HG03442 (cell line): ENCODE measurements around the gene SLC25A19.

ENCODE experiments used
- ATAC-seq: cut with Tn5 transposase; IDR thresholded peaks from one replicate; pipeline ENCODE4 v1.9.1; 2021; ENCODE audit warnings: mild to moderate bottlenecking, moderate library complexity; ENCODE audit not compliant: unreplicated experiment

The SLC25A19 gene

DNA sequence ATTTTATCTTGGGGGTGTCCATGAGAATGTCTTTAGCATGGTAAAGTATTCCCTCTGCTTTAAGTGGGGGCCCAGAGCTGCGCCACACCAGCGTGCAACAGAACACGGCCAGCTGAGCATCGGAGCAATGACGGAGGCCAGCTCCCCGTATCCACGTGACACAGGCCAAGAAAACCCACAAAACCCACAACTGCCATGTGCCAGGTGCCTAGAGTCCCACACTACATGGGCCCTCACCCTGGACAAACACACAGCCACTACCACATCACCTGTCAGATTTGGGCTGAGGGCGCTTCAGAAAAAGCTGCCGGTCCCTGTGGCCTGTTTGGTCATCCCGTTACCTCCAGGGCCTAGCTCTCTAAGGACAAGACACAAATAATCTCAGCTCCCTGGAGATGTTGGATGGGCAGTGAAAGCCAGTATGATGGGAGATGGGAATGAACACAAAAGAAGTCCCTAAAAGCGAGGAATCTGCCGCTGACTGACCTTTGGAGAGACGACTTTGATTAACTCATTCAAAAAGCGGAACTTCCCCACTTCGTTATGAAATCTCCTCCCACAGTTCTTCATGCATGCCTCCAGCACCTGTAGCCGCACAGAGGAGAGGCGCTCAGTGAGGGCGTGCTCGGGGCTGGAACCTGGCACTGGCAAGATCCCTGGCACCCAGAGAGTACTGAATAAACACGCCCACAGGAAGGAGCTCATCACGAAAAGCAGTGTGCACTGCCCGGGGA is 44.9 kb downstream of the SLC25A19 start:
- ATAC-seq: no peak

DNA sequence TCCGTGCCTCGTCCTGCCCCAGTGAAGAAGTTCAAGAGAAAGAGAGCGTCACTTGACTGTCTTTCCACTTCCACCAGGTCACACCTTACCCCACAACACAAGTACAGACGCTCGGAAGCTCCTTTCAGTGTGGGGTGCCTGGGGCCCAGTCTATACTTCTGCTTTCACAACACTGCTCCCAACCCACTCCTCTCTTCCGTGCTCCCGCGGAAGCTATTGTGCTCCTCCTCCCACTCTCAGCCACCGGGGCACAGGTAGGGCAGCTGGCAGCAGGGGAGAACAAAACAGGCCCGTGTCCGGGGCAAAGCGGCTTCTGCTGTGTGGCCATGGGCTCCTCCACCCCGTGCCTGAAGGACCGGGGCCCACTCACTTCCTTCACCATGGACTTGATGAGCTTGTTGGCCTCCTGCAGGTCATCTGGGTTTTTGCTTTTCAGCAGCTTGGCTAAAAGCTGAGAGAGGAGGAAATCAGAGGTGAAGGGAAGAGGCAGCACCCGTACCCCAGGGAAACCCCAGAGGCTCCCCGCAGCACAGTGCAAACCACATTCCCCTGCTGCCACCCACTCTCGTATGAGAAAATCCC is 46.7 kb downstream of the SLC25A19 start:
- ATAC-seq: no peak

DNA sequence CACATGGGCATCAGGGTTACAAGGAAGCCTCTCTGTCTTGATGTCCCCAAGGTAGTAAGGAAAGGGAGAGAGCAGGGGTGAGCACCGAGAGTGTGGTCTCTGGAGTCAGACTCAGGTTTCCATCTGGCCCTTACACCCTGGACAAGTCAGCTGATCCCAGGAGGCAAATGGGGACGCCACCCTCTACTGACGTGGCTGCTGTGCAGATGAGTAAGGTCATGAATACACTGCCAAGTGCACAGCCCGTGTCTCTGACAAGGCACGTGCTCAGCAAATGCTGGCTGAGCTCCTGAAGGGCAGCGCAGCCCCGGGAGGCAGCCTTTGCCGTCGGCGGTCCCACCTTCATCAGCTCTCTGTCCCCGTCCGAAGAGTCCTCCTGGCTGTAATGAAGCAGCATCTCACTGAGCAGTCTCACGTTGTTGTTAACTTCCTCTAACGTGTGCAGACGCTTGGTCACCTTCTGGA is 47.2 kb downstream of the SLC25A19 start:
- no peak for ATAC-seq

DNA sequence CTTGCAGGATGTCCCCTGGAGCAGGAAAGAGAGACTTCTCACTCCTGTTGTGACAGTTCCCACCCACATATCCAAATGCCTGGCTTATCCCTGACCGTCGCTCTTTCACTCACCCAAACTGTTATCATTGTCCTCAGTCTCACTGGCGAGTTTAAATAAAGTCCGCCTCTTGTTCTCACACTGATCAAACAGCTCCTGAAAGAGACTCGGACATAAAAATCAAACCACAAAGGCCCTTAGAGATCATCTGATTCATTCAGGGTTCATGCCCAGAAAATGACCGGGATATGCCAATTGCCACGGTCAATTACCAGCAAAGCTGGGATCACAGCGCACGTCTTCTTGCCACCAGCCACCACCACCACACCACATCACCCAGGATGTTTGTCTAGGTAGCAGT is 47.7 kb downstream of the SLC25A19 start:
- ATAC-seq: no peak

DNA sequence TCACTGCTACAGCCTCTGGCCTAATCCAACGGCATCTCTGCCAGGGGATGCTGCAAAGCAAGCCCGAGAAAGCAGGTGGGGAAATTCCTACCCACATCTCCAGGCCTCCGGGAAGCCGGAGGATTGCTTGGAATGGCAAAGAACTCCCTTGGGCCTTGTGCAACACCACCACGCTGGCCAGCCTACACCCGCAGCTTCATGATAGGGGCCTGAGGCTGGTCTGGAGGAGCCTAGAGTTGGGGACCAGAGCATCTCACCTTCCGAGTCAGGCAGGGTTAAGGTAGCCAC is 48.1 kb downstream of the SLC25A19 start:
- no peak for ATAC-seq

DNA sequence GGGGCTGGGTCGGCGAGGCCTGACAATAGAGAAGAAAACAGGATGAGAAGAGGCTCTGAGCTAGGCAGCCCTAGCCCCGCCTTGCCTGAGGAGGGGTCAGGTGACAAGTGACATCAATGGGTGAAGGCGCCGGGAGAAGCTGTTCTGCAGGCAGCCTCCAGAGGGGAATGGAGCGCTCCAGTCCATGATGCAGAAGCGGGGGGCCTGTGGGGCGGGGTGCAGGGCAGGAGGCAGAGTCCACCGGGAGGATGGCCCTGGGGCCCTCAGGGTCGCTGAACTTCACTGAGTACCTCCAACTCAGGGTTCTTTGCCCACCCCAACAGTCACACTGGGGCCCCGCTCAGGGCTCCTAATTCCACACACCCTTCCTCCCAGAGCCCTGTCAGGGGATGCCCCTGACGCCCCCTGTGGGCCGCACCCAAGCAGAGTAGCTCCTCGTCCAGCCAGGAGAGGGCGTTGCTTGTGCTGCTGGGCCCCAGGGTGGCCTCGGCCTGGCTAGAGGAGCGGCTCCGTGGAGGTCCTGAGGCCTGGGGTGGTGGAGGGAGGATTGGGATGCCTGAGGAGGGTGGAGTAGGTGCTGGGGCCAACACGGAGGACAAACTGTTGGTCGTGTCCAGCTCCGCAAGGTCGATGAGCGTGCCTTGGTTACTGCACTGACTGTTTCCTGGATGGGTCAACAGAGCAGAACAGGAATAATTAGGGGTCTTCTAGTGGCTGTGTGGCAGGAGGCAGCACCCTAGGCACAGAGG is 48.7 kb downstream of the SLC25A19 start:
- ATAC-seq: no peak

DNA sequence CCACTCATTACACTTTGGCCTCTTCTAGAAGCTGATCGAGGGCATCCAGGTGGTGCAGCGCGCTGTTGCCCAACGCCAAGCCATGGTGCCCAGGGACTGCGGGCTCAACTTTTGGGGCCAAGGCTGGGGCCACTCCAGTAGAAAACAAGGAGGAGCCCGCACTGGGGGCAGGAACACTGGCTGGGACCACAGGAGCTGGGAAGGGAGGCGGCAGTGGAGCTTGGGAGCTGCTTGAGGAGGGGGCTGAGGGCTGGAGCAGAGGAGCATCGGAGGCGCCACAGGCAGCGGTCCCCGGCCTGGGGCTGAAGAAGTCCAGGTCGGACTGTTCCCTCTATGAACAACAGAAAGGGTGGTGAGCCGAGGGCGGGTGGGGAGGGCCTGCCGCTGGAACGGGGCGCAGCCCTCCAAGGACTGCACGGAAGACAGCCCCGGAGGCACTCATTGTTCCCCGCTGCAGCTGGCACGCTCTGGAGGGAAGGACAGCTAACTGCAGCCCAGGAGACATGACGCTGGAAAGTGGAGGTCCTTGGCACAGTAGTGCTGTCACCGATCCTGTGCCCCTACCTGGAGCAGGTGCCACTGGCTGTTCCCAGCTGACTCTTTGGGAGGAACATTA is 49.3 kb downstream of the SLC25A19 start:
- no peak for ATAC-seq

DNA sequence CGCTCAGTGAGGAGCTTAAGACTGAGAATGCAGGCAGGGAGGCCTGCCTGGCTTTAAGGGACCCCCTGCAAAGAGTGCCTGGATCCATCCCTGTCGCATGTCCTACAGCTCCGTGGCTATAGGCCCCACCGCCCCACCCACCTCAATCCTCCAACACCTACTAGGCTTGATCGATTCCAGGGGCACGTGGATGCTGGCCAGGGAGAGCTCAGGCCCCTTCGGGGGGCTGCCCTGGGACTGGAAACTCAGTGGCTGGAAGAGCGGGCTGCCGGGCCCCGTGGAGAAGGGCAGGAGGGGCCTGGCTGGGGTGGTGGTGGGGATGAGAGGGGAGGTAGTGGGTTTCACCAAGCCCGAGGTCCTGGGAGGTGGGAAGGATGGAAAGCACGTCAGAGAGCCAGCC is 50.0 kb downstream of the SLC25A19 start:
- ATAC-seq: no peak

DNA sequence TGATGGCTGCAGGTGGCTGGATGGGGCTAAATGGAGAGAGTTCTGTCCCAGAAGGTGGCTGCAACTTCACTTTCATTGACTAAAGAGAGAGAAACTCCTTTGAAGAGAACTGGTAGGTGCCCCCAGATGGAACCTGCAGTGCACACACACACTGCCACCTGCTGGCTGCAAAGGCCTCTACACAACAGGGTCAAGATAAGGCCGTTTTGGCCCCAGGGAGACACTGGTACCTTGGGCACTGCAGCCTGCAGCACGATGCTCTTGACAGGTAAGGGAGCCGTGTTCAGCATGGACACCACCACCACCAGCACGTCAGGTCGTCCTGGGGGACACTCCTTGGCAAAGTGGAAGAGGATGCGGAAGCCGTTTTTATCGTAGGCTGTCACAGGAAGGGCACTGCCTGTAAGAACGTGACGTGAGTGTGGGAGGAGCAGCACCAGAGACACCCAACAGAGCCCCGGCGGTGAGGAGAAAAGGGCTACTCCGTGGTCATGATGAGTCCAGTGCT is 50.5 kb downstream of the SLC25A19 start:
- ATAC-seq: no peak

DNA sequence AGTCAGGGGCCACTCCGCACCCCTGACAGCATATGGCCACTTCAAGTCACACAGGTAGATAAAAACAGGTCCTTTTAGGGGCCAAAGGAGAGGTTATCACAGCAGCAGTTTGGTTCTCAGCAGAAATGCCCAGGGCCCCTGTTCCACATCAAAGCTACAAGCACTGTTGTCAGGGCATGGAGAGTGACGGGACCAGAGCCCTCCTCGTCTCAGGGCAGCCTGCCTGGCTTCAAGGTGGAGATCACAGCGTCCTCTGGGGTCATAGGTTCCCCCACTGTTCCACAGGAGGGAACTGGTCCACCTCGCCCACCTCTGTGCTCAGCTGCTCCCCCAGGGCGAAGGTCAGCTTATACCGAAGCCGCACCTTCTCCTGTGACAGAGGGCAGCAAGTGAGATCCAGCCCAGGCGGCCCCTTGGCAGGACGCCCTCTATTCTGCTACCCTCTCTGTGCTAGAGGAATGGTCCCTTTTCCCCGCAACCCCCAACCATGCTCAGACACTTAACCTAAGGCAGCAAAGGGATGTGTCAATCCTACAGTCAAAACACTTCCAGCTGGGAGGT is 51.1 kb downstream of the SLC25A19 start:
- ATAC-seq: no peak

DNA sequence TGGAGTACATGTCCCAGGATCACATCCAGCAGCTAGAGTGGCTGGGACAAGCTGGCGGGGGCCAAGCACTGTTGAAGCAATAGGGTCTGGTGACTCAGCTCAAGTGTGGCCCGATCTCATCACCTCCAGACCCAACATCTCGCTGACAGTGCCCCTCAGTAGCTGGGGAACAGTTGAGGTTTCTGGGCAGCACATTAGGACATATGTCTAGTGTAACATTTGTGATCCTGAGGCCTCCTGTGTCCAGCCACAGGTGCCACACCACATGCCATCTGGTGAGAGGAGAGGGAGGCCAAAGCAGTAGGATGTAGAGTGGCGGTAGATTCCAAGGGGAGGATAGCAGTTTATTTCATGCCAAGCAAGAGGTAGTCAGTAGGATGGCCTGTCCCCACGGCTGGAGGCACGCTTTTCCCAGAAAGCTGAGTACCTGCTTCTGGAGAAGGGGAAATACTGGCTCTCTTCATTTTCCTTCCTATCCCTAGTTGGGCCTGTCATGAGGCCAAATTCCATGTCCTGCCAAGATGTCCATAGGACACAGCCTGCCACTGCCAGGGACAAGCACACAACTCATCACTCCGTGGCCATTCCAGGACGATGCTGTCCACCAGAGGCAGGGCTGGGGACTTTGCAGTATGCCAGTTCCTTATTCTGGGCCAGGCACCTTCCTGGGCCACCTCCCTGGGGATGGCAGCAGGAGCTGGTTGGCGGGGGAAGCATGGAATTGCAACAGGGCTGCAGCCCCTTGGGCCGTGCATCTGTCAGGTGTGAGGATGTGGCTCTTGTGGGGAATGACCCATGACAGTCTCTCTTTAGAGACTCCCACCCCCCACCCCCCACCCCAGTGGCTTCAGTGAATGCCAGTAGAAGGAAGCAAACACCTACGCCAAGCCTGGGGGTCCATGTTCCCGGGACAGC is 51.9 kb downstream of the SLC25A19 start:
- no peak for ATAC-seq

DNA sequence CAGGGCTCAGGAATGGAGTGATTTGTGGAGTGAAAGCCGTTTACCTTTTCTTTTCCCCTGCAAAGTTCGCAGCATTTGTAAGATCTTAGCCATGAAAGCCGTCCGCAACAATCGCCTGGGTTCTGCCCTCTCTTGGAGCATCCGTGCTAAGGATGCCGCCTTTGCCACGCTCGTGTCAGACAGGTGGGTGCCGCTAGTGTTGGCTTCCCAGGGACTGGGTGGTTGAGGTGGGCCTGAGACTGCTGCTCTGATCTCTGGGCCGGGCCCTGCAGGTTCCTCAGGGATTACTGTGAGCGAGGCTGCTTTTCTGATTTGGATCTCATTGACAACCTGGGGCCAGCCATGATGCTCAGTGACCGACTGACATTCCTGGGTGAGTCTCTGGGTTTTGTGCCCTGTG is 56.4 kb downstream of the SLC25A19 start:
- no peak for ATAC-seq

DNA sequence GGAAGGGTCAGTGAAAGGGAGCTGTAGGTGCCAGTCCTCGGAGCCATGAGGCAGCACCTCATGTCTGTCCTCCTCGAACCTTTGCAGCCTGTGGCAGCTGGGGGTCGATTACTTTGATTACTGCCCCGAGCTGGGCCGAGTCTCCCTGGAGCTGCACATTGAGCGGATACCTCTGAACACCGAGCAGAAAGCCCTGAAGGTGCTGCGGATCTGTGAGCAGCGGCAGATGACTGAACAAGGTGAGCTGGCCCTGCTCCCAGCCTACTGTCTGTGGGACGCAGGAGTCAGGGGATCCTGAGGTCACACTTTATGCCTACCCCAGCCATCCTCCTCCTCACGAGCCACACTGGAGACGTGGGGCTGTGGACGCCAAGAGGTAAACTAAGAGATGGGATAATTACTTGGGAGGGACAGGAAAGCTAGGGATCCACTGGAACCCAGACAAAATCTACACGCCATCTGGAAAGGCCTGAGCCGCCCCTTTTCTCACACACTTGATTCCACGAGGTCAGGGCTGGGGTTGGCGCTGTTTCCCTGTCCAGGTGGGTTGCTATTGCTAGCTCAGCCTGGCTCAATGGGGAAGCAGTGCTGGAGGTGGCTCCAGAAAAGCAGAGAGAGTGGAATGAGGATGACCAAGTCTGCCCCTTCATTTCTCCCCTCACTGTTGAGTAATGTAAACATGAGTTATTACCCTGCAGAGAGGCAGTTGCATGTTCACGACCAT is 57.3 kb downstream of the SLC25A19 start:
- ATAC-seq: no peak

DNA sequence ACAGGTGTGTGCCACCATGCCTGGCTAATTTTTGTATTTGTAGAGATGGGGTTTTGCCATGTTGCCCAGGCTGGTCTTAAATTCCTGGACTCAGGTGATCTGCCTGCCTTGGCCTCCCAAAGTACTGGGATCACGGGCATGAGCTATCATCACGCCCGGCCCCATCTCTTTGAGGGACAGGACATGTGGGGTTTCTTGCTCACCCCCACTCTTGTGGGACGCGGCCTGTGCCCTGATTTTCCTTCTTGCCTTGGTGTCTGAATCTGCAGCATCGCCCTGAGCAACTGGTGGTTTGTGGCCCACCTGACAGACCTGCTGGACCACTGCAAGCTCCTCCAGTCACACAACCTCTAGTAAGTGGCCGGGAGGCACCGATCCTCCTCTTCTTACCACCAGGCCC is 58.2 kb downstream of the SLC25A19 start:
- no peak for ATAC-seq

DNA sequence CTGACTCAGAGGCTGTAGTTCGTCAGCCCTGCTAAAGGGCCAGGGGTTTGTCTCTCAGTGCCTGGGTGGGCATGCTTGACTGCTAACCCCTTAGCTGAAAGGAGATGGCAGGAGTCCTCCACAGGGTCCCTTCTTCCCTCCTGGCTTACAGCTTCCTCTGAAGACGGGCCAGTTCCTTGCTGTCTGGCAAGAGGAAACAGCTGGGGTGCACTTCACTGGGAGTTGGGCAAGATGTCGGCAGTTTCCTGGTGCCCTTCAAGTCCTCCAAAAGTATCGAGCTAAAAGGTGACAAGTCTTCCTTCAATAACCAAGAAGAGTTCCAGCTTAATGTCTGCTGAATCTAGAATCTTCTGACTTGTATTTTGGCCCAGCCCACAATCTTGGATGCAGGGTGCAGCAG is 60.4 kb downstream of the SLC25A19 start:
- ATAC-seq: no peak

DNA sequence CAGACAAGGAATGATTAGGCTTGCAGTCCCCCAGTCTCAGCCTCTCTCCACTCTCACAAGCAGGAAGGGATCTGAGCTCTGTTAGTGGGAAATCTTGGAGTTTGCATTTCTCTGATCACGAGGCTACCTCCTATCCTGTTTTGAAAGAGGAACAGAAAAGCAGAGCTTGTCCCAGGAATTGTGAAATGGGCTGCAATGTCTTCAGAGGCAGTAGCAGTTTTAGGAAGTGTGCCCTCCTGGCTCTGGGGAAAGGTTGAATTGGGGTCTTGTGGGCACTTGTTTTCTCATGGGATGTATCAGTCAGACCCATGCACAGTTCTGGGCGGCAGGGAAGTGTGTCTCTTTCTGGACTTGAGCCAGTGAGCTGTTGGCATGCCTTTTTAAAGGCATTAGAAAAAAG is 60.9 kb downstream of the SLC25A19 start:
- ATAC-seq: no peak

DNA sequence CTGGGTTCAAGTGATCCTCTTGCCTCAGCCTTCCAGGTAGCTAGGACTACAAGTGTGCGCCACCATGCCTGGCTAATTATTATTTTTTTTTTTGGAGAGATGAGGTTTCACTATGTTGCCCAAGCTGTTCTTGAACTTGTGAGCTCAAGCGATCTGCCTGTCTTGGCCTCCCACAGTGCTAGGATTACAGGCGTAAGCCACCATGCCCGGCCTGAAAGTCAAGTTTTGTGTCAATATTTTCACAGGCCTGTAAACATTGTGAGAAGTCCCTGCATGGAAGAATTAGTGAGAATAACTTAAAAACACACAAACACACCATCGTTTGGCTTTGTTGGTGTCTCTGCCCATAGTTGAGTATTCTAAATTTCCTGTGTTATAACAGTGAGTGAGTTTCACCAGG is 61.5 kb downstream of the SLC25A19 start:
- no peak for ATAC-seq

DNA sequence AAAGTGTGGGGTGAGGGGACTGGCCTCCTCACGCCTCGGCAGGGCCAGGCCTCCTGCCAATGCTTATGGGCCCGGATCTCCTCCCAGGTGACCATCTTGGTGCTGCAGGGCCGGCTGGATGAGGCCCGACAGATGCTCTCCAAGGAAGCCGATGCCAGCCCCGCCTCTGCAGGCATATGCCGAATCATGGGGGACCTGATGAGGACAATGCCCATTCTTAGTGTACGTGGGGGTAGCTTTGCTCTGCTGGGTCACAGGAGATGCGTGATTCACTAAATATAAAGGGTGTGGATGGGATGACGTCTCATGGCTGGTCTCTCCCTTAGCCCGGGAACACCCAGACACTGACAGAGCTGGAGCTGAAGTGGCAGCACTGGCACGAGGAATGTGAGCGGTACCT is 64.2 kb downstream of the SLC25A19 start:
- ATAC-seq: no peak
